IMR-90 (cell line): ENCODE results near the gene ANKEF1.

Experiments
- BHLHE40 ChIP-seq: fragments of 150-350 bp; IDR thresholded peaks from 2 replicates; pipeline ENCODE4 v1.6.1; 2016; ENCODE audit warnings: mild to moderate bottlenecking, low read depth, low read length
- CEBPB ChIP-seq: IDR thresholded peaks from 2 replicates; pipeline ENCODE4 v1.6.1; 2012; ENCODE audit warnings: low read depth, low read length, improper control_type of control experiment
- FOS ChIP-seq: fragments of 150-350 bp; IDR thresholded peaks from 2 replicates; pipeline ENCODE4 v1.6.1; 2016; ENCODE audit warnings: low read depth, low read length
- MAFK ChIP-seq: IDR thresholded peaks from 2 replicates; pipeline ENCODE4 v1.6.1; 2012; ENCODE audit warnings: low read depth, low read length, improper control_type of control experiment
- MAZ ChIP-seq: IDR thresholded peaks from 2 replicates; pipeline ENCODE4 v1.6.1; 2012; ENCODE audit warnings: low read depth, mild to moderate bottlenecking, low read length, improper control_type of control experiment, moderate library complexity, borderline replicate concordance
- MXI1 ChIP-seq: IDR thresholded peaks from 2 replicates; pipeline ENCODE4 v1.6.1; 2012; ENCODE audit warnings: low read depth, mild to moderate bottlenecking, low read length, moderate library complexity, borderline replicate concordance
- POLR2A ChIP-seq: IDR thresholded peaks from 2 replicates; pipeline ENCODE4 v1.6.1; 2012; ENCODE audit warnings: mild to moderate bottlenecking, low read depth, low read length
- RAD21 ChIP-seq: IDR thresholded peaks from 2 replicates; pipeline ENCODE4 v1.6.1; 2012; ENCODE audit warnings: low read length, improper control_type of control experiment
- RCOR1 ChIP-seq: IDR thresholded peaks from 2 replicates; pipeline ENCODE4 v1.6.1; 2012; ENCODE audit warnings: mild to moderate bottlenecking, low read length, improper control_type of control experiment; ENCODE audit not compliant: insufficient replicate concordance
- RFX5 ChIP-seq: IDR thresholded peaks from 2 replicates; pipeline ENCODE4 v1.8.0; 2012; ENCODE audit warnings: low read depth, mild to moderate bottlenecking, low read length, moderate library complexity
- SMC3 ChIP-seq: fragments of 150-350 bp; IDR thresholded peaks from 2 replicates; pipeline ENCODE4 v1.6.1; 2016; ENCODE audit warnings: low read depth, mild to moderate bottlenecking, antibody characterized with exemption, low read length, moderate library complexity
- TF ChIP-seq, protein P1 (sequence below): conservative IDR thresholded peaks from 2 replicates; pipeline ENCODE4 v1.5.1; 2012; ENCODE audit warnings: mild to moderate bottlenecking, low read depth, low read length, improper control_type of control experiment
- TF ChIP-seq, protein P2 (sequence below): fragments of 150-350 bp; IDR thresholded peaks from 2 replicates; pipeline ENCODE4 v1.6.1; 2017; ENCODE audit warnings: mild to moderate bottlenecking, antibody characterized with exemption, low read length, low read depth

DNA sequence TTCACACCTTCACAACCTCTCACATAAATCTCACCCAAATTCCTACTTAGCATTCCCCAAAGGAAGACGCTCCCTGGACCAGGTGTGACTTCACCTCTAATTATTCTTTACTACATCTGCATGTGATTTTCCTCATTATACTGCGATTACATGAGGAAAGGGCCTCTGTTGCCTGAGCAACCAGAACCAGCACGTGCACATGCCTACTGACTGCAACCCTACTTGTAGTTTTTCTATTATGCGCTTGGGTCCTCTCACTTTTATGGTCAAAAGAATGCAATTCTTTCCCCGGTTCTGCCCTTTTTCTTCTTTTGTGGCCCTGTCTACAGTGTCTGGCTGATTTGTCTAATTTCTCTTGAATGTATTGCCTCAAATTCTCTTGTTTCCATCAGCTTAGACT is 20.4 kb upstream of the ANKEF1 start:
- no peak for TF ChIP-seq RFX5
- TF ChIP-seq, protein P1, sequence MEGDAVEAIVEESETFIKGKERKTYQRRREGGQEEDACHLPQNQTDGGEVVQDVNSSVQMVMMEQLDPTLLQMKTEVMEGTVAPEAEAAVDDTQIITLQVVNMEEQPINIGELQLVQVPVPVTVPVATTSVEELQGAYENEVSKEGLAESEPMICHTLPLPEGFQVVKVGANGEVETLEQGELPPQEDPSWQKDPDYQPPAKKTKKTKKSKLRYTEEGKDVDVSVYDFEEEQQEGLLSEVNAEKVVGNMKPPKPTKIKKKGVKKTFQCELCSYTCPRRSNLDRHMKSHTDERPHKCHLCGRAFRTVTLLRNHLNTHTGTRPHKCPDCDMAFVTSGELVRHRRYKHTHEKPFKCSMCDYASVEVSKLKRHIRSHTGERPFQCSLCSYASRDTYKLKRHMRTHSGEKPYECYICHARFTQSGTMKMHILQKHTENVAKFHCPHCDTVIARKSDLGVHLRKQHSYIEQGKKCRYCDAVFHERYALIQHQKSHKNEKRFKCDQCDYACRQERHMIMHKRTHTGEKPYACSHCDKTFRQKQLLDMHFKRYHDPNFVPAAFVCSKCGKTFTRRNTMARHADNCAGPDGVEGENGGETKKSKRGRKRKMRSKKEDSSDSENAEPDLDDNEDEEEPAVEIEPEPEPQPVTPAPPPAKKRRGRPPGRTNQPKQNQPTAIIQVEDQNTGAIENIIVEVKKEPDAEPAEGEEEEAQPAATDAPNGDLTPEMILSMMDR = no peak
- TF ChIP-seq BHLHE40 = no peak
- no peak for TF ChIP-seq RCOR1
- TF ChIP-seq SMC3 = no peak
- TF ChIP-seq, protein P2, sequence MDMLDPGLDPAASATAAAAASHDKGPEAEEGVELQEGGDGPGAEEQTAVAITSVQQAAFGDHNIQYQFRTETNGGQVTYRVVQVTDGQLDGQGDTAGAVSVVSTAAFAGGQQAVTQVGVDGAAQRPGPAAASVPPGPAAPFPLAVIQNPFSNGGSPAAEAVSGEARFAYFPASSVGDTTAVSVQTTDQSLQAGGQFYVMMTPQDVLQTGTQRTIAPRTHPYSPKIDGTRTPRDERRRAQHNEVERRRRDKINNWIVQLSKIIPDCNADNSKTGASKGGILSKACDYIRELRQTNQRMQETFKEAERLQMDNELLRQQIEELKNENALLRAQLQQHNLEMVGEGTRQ = no peak
- TF ChIP-seq RAD21 = no peak
- TF ChIP-seq POLR2A = no peak
- TF ChIP-seq MAZ = no peak
- TF ChIP-seq CEBPB = no peak
- TF ChIP-seq MXI1 = no peak
- TF ChIP-seq MAFK = no peak
- TF ChIP-seq FOS = no peak
